Brain pericyte (primary cell): Measurements from ENCODE around the gene TBC1D1.

ENCODE experiments used
- DNase-seq: peaks from one replicate; pipeline ENCODE4 v3.0.0-alpha.2; 2012; ENCODE audit warnings: low read depth, low spot score

The TBC1D1 gene

GRCh38 chr4:38049545-38050170 is 158.8 kb downstream of the TBC1D1 start:
- DNase-seq = no peak

DNA sequence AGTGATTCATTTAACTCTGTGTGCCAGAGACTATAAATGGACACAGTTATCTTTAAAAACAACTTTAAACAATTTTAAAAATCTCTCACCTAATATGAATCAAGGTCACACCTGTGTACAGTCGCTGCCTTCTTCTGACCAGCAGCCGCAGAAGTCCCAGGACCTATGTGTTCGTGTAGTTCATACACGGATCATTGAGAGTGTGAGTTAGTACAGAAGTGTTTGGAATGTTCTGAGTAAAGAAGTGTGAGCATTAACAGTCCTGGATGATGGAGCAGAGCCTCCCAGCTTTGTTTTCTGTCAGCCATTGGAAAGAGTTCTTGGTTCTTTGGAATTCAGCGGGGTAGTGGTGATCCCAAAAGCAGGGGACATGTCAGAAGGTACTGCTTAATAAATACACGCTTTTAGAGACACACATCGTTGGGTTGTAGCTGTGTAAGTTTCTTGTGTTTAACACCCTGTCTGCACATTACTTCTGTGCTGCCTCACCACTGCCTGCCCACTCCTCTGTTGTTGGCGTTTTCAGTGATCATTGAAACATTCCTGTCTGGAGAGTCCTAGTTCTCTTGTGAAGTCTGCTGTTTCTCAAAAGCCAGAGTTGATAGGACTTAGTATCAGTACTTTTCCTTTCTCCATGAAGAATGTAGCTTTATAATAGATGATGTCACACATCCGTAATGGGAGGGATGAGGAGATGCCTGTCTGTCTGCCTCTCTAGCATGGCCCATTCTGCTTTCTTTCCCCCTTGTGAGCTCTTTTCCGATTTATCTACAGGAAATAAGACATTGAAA is 159.9 kb downstream of the TBC1D1 start:
- DNase-seq = no peak

DNA sequence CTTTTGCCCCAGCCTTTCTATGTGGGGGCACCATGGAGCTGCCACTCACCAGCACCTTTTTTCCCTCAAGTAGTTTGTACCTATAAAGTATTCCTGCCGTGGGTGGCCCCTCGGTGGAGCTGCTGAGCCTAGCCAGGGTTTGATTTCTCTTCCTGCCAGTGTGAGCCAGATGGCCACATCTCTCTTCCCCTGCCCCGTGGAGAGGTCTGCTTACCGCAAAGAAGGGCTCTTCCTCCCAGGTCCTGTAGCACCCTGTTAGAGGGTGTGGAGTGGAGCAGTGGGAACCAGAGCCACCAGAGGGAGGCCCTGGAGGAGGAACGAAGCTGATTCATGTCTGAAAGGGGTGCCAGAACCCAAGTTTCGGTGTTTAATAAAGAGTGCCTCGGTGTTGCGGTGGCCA is 164.7 kb downstream of the TBC1D1 start:
- DNase-seq = no peak

DNA sequence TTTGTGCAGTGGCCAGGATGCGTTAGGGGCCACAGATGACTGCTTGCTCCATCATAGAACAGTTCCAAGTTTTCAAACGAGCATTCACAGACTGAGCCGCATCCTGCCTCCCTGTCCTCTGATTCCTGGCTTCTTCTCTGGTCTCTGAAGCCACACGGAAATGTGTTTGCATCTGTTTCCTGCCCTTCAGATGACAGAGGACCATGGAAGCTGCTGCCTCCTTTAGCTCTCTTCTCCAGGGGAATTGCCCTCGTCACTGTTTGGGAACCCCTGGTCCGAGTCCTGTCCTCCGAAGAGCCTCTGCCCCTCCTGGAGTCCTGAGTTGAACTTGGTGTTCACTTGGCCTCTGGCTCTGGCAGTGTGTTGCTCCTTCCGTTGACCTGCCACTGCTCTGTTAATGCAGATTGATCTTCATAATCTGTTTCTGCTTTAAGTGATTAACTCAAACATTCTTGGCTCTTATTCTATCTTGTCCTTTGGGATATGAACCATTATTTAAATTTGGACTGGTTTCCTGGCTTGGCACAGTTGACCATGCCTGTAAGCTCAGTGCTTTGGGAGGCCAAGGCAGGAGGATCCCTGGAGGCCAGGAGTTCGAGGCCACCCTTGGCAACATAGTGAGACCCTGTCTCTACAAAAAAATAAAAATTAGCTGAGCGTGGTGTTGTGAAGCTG is 165.3 kb downstream of the TBC1D1 start:
- no peak for DNase-seq

- no peak for DNase-seq
Observed at GRCh38 chr4:38058151-38058550, 167.3 kb downstream of the TBC1D1 start.

- no peak for DNase-seq
Observed at GRCh38 chr4:38060829-38061431, 170.0 kb downstream of the TBC1D1 start.

- DNase-seq = no peak
Observed at GRCh38 chr4:38062088-38062775, 171.3 kb downstream of the TBC1D1 start.

- no peak for DNase-seq
Observed at GRCh38 chr4:38062776-38063097, 171.9 kb downstream of the TBC1D1 start.

DNA sequence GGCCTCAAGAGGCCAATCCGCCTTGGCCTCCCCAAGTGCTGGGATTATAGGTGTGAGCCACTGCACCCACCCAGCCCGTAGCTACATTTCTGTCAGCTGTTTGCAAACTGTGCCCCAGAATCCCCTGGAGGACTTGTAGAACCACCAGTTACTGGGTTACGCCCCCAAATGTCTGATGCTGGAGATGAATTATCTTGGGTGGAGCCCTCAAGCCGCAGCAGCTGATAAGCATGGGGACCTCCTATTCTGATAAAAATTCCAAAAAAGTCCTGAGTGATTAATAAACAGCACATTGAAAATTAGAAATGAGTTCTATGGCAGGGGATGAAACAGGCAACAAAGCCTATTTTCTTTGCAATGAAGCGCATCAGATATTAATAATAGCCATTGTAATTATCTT is 174.3 kb downstream of the TBC1D1 start:
- DNase-seq = no peak

- no peak for DNase-seq
Observed at GRCh38 chr4:38065900-38066299, 175.0 kb downstream of the TBC1D1 start.

DNA sequence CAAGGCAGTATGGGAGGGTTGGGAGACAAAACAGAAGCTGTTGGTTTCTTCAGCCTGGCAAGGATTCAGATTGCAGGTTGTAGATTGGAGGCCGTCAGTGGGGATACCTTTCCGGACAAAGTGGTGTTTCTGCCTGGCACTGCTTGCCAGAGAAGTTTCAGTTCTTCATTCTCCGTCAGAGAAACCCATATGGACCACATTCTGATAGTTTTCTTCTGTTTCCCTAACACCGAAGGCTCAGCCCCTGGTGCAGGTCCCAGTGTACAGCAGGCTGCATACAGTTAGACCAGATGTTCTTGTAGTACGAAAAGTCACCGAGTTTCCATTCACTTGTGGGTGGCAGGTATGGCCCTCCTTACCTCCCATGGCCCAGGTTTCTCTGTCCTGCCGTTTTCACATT is 176.6 kb downstream of the TBC1D1 start:
- no peak for DNase-seq

DNA sequence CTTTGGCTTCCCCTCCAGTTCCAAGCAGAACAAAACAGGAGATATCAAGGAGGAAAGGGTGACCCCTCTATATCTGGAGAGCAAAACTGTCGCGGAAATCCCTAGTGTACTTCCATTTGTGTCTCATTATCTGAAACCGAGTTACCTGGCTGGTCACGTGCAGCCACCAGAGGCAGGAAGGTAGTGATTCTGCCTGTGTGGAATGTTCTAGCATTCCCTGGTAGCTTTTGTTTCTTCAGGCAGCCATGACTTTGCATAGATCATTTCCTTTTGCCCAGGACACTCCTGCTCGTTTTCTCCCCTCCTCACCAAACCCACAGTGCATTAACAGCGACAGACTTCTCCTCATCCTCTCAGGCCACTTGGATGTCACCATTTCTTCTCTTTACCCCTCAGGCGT is 177.2 kb downstream of the TBC1D1 start:
- DNase-seq = no peak

DNA sequence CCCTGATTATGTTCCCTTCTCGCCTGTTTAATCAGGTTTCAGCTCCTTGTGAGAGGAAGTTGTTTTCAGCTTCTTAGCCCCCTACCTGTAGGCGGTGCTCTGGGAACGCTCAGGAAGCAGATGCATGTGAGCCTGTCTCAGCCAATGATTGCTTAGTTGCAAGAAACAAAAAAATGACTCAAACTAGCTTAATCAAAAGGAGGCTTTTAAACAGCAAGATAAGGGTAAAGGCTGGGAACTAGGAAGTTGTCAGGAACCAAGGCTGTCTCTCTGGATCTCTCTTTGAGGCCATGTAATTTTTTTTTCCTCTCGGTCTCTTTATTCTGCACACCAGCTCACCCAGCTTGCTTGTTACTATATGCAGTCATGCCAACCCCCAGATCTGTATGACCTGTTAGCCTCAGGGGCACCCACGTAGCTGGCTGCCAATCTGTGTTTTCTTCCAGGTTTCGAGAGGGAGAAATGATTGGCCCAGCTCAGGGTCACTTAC is 178.4 kb downstream of the TBC1D1 start:
- no peak for DNase-seq

DNA sequence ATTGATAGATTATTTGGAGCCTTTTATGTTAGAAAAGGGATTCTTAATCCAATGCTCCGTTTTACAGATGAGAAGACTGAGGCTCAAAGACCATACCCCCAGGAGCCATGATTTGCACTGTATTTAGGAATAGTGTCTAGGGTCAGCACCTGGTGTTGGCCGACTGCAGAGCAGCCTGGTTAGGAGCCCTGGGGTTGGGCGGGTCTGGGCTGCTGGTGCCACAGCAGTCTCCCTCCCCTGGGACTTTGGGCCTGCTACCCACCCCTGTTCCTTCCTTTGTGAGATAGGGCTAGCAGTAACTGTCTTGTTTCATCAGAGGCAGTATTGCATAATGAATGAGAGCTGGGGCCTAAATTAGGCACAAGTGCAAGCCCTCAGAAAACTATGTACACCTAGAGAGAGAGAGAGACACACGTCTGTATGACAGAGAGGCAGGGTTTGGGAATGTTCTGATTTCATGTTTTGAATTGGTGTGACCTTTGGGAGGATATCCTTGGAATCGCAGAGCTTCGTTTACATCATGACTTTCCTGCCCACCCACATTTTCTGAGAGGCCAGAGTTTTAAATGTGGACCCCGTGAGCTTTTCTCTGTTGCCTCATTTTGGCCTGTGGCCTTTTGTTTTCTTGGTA is 181.0 kb downstream of the TBC1D1 start:
- no peak for DNase-seq

DNA sequence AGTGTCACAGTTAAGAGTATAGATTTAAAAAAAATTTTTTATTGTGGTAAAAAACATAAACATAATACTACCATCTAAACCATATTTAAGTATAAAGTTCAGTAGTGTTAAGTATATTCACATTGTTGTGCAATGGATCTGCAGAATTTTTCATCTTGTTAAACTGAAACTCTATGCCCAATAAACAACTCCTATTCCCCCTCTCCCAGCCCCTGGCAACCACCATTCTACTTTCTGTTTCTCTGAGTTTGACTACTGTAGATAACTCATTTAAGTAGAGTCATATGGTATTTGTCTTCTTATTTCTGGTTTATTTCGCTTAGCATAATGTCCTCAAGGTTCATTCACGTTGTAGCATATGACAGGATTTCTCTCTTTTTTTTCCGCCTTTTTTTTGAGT is 181.7 kb downstream of the TBC1D1 start:
- no peak for DNase-seq

DNA sequence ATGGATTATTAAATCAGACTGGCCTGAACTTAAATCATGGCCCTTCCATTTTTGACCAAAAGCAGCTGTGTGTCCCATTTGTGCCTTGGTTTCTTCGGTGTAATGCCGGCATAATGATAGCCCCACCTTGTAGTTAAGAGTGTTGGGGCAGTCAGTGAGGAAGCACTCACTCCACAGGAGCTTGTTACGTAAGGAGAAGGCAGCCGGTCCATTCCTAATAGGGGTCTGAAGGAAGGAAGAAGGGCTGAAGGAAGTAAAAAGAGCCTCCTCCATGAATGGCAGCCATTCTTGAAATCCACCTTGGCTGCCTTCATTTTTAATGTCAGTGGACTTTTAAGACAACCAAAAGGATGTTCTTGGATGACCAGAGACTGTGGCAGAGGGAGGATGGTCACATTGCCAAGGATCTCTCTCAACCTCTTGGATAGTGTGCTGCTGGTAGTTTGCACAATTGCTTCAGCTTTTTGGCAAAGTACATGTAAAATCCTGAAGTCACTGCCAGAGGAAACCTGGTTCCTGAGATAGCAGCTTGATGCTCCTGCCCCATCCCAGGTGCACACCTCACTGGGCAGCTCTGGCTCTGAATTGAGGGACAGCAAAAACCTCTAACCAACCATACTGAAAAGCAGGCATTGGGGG is 182.8 kb downstream of the TBC1D1 start:
- no peak for DNase-seq

- DNase-seq = no peak
Observed at GRCh38 chr4:38075370-38076152, 184.7 kb downstream of the TBC1D1 start.

DNA sequence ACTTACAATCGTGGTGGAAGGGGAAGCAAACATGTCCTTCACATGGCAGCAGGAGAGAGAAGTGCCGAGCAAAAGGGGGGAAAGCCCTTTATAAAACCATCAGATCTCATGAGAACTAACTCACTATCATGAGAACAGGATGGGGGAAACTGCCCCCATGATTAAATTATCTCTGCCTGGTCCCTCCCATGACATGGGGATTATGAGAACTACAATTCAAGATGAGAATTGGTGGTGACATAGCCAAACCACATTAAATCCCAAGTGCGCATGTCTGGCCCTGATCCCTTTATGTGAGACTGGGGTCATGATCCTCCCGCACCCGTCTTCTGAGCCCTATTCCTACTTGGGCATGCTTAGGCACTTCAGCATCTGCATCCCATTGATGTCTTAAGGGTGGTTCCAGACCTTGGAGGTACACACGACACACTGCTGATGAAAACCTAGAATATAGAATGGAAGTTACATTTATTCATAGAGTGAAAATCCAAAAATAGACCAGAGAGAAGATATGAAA is 185.3 kb downstream of the TBC1D1 start:
- DNase-seq = no peak

- no peak for DNase-seq
Observed at GRCh38 chr4:38077791-38078489, 187.1 kb downstream of the TBC1D1 start.
